NCI-H2227 treated with DMSO at 0.1 percent for 48 hours (cell line): ENCODE results near the gene DYSF.
"Not testable (repeated sequence)": the region's sequence is repeated elsewhere in the genome, so short reads cannot be mapped to it uniquely, and the experiment has no call there.

Source experiments
- DNase-seq: peaks from one replicate; lab custom pipeline; 2025; lab: John Stamatoyannopoulos, UW

Gene DYSF

GRCh38 chr2:71646028-71646427 is 192.7 kb downstream of the DYSF start:
- no peak for DNase-seq

- no peak for DNase-seq
Observed at GRCh38 chr2:71647356-71647755, 194.0 kb downstream of the DYSF start.

- DNase-seq, result no peak
Observed at GRCh38 chr2:71655498-71655897, 202.1 kb downstream of the DYSF start.

DNA sequence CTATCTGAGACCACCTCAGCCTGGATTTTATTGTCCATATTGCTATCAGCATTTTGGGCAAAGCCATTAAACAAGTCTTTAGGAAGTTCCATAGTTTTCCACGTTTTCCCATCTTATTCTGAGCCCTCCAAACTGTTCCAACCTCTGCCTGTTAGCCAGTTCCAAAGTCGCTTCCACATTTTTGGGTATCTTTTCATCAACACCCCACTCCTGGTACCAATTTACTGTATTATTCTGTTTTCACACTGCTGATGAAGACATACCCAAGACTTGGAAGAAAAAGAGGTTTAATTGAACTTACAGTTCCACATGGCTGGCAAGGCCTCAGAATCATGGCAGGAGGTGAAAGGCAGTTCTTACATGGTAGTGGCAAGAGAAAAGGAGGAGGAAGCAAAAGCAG is 204.9 kb downstream of the DYSF start:
- not testable (repeated sequence) for DNase-seq

- no peak for DNase-seq
Observed at GRCh38 chr2:71658771-71659170, 205.4 kb downstream of the DYSF start.

GRCh38 chr2:71659868-71660518 is 206.6 kb downstream of the DYSF start:
- no peak for DNase-seq

DNA sequence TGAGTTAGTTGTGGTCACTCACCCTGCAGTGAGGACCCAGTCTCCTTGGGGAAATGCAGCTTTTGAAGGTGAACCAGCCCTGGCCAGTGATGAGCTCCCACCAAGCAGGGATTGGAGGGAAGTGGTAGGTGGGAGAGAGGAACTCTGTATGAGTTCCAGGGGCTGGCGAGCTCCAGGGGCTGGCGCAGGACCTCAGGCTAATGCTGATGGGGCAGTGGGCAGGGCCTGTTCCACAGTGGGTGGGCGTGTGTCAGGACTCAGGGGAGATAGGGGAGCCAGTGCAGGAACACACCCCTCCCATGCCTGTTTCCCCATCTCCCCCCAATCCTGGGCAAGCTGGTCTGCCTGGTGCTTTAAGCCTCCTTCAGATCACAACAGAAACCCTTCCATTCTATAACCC is 208.4 kb downstream of the DYSF start:
- DNase-seq, result no peak

- no peak for DNase-seq
Observed at GRCh38 chr2:71662665-71663394, 209.5 kb downstream of the DYSF start.

DNA sequence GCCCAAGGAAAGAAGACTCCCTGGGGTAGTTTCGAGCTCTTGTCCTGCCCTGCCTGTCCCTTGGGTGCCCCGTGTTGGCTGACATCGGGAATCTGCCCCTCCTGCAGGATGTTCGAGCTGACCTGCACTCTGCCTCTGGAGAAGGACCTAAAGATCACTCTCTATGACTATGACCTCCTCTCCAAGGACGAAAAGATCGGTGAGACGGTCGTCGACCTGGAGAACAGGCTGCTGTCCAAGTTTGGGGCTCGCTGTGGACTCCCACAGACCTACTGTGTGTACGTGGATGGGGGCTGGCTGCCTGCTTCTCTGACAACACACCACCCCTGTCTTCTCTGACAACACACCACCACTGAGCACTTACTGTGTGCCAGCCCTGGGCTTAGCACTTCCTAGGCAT is 210.8 kb downstream of the DYSF start:
- no peak for DNase-seq

DNA sequence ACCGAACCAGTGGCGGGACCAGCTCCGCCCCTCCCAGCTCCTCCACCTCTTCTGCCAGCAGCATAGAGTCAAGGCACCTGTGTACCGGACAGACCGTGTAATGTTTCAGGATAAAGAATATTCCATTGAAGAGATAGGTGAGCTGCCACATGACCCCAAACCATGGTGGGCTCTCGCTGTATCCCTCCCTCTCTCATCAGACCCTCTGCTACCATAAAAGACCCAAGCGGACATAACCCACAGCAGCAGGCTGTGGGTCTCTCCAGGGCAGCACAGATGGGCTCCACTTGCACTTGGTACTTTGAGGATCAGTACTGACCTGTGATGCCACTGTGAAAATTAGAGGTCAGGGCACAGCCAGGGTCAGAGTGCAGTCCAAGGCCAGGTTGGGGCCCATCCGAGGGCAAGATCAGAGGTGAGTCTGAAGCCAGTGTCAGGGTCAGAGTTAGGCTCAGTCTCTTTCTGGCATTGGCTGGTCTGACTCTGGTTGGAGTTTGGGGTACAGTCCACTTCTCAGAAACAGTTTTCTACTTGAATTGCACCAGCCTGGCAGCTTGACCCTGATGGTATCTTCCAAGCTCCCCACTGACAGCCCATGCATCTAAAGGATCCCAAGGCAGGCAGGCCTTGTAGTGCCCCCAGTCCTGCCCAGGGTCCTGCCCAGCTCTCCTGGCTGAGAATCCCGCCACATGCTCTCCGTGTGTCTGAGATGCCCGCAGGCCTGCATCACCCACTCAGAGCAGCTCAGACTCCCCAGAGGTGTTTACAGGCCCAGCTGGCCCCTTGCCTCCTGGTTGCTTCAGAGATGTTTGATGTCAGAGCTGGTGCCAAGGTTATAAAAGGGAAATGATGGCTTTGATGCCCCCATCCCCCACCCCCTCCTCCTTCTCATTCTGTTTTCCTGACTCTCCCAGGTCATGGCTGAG is 212.1 kb downstream of the DYSF start:
- DNase-seq, result no peak

DNA sequence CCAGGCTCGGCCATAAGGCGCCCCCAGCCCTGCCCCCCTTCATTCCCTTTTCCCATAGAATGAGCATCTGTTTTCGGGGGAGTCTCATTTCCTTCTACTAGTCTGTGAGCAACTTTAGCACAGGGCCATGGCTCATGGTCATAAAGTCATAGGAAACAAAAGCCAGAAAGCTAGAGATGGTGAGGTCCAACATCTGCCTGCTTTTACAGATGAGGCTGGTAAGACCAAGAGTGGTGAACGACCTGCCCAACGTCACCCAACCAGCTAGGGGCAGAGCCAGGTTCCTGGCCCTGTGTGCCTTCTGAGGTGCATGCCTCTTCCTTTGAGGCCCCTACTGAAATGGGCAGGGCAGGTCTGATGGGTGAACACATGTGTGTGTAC is 212.7 kb downstream of the DYSF start:
- DNase-seq, result no peak

DNA sequence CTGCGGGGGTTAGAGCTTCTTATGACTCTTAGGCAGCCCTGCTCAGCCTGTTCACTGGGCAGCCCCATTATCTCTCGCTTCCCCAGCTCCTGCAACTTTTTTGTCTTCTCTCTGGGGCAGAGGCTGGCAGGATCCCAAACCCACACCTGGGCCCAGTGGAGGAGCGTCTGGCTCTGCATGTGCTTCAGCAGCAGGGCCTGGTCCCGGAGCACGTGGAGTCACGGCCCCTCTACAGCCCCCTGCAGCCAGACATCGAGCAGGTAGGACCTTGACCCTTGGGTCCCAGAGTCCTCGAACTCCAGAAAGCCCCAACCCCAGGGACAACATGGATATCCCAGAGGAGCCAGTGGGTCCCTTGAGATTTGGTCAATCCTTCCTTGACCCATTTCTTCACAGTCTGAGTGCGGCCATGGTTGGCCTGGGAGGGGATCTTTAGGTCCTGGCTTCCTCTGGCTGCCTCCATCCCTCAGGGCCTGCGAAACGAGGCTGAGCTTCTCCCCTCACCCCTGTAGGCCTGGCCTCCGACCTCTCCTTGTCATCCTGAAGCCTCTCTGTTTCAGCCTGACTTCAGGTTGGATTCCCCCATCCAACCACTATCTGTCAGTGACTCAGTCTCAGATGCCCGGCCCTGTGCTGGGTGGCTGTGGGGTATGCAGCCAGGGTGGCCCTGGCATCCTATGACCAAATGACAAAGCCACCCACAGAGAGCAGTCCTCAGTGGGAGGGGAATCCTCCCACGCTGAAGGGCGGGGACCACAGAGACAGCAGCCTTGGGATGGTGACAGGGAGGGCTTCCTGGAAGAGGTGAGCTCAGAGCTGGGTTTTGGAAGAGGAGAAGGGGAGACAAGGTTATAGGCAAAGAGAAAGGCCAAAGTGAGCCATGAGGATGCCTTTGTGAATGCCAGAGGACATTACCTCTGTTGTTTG is 214.2 kb downstream of the DYSF start:
- DNase-seq, result no peak

- no peak for DNase-seq
Observed at GRCh38 chr2:71668326-71669057, 215.1 kb downstream of the DYSF start.

DNA sequence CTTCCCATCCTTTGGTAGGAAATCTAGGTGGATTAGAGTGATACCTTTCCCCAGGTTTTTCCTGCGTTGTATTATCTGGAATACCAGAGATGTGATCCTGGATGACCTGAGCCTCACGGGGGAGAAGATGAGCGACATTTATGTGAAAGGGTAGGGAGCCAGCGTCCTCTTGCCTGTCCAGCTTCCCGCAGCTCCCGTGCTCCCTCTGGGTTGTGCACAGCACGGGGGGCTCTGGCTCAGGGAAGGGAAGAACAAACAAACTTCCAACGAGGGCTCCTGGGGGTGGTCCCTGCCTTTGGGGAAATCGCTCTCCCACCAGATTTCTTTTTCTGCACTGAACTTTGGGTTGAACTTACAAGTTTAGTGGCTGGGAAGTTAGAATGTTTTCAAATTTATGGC is 215.7 kb downstream of the DYSF start:
- DNase-seq, result no peak

GRCh38 chr2:71669628-71670429 is 216.5 kb downstream of the DYSF start:
- no peak for DNase-seq

DNA sequence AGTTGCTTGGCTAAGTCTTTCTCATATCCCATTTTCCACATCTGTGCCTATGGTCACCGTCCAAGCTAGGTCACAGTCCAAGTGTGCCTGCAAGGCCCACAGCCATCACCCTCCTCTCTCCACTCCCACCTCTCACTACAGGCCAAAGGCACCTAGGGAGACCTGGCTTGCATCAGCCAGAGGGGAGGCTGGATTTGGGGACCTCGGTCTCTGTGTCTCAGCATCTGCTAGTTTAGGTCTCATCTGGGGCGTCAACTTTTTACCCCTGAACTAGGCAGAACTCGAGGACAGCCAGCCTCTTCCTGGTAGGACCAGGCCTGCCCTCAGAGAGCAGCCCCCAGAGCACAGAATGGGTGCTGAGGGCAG is 217.1 kb downstream of the DYSF start:
- DNase-seq, result no peak

DNA sequence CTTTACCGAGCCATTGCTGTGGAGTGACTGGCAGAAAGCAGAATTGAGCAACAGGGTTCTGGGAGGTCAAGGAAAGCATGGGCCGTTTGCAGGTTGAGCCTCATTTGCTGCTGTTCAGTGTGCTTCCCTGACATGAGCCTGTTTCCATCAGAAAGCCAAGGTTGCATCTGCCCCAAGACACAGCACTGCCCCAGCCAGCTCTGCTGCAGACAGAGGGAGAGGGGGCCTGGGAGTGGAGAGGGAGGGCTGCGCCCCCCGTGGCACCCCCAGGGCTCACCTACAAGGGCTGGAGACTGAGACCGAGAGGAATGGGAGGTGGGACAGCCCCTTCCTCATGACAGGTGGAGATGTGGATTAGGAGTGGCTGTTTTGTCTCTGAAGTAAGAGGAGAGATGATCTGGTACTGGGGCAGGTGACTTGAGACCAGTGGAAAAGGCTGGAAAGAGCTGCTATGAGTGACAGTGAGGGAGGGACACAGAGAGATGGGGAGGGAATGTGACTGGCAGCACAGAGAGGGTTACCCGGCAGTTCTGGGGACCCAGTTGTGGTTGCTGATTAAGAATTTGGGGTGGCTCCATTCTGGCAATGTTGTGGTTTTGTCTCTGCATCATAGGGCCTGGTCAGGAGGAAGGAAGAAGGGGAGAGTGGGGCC is 218.0 kb downstream of the DYSF start:
- DNase-seq, result no peak

DNA sequence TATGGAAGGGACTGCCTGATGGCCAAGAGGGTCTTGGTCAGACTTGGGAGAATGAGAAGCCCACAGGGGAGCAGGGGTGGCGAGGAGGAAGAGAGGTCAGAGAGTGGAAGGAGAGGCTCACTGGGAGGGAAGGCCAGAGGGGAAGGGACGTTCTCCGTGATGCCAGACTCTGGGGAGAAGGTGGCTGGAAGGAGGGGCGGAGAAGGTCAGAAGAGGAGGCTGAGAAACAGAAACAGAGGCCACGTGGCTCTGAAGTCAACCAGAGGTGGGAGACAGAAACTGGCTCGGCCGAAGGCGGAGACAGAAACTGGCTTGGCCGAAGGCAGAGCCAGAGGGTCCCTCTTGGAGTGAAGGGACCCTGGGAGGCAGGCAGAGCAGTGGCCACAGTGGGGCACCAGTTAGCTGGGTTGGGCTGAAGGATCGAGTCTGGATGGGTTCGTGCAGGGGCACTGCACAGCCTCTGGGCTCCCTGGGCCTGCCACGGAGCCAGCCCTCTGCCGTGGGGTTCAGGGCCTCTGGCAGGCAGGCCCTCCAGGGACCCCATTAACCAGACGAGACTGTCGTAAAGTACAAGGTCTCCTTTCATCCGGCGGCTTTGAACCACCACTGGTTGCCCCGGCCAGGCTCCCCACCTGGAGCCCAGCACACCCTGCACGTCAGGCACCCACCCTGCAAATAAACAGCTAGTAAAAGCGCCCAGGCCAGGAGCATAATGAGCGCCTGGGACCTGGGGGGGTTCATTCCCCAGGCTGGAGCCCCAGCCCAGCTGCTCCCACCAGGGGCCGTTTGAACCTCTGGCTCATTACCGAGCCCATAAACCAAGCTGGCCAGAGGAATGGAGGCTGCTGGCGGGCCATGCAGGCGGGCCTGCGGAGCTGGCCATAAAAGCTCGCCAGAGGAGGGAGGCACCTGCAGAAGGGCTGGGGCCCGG is 218.8 kb downstream of the DYSF start:
- no peak for DNase-seq
